B cell (primary cell): ENCODE results near the gene RAP1GAP. TPM values are rescaled to one million over a fixed set of nuclear protein-coding genes. Genes with fewer than 3 reads are reported as not detected.
"Not testable (repeated sequence)": the region's sequence is repeated elsewhere in the genome, so short reads cannot be mapped to it uniquely, and the experiment has no call there.

ENCODE experiments used
- ATAC-seq: fragments of 200-7000 bp; cut with Tn5 transposase; one replicate; pipeline ENCODE4 v1.10.0; 2021; ENCODE audit warnings: low read depth, mild to moderate bottlenecking, moderate number of reproducible peaks, moderate library complexity
- CTCF ChIA-PET: fragments of 350-600 bp; sonication (Branson Sonifier 250); formaldehyde crosslinking; loops from one replicate; lab custom pipeline; 2021; ENCODE audit warnings: antibody characterized with exemption, inconsistent platforms; lab: Charles Lee
- POLR2A ChIA-PET: fragments of 350-600 bp; sonication (Branson Sonifier 250); formaldehyde crosslinking; loops from one replicate; lab custom pipeline; 2021; ENCODE audit warnings: antibody characterized with exemption; lab: Charles Lee
- DNase-seq: peaks from one replicate; pipeline ENCODE4 v3.0.0; 2013
- H2AFZ ChIP-seq: 2 replicates; pipeline ENCODE4 v1.6.1; 2012; ENCODE audit warnings: mild to moderate bottlenecking, low read depth, low read length; ENCODE audit not compliant: insufficient read depth, poor library complexity, severe bottlenecking
- H3K27ac ChIP-seq, 2 donors: 1 replicate in 1 of 2; 2 replicates in 1 of 2; pipeline ENCODE4 v1.5.1; 2012 to 2013; ENCODE audit warnings: low read length in 2 of 2, mild to moderate bottlenecking in 2 of 2, moderate library complexity in 1 of 2
- H3K27me3 ChIP-seq, 4 experiments: fragments of 200-600 bp in 1 of 4; sonication (generic) in 1 of 4; replicated peaks in 1 of 4; 1 replicate in 2 of 4; 2 replicates in 2 of 4; pipeline versions ENCODE4 v1.6.1 to v1.7.0; 2013 to 2016; ENCODE audit warnings: low read length in 3 of 4, mild to moderate bottlenecking in 2 of 4, mixed read lengths in 1 of 4, moderate library complexity in 1 of 4; ENCODE audit not compliant: insufficient read depth in 4 of 4, control insufficient read depth in 3 of 4; ENCODE audit errors: control extremely low read depth in 1 of 4
- H3K36me3 ChIP-seq, 2 experiments: replicated peaks in 1 of 2; 1 replicate in 1 of 2; 2 replicates in 1 of 2; pipeline versions ENCODE4 v1.6.1 to v1.7.1; 2013; ENCODE audit warnings: low read length in 1 of 2; ENCODE audit not compliant: insufficient read depth in 2 of 2, control insufficient read depth in 1 of 2; ENCODE audit errors: control extremely low read depth in 1 of 2, extremely low read depth in 1 of 2
- H3K4me1 ChIP-seq, 2 donors: fragments of 200-600 bp in 1 of 2; sonication (generic) in 1 of 2; 1 replicate in 1 of 2; 2 replicates in 1 of 2; pipeline versions ENCODE4 v1.5.1 to v1.6.1; 2013 to 2017; ENCODE audit warnings: low read length in 2 of 2; ENCODE audit not compliant: control insufficient read depth in 2 of 2, insufficient read depth in 2 of 2
- H3K4me2 ChIP-seq: replicated peaks from 2 replicates; pipeline ENCODE3; 2012; ENCODE audit warnings: mild to moderate bottlenecking, low read depth, low read length; ENCODE audit not compliant: poor library complexity, severe bottlenecking
- H3K4me3 ChIP-seq, 5 experiments: fragments of 200-600 bp in 1 of 5; sonication (generic) in 1 of 5; 1 replicate in 3 of 5; 2 replicates in 2 of 5; pipeline versions ENCODE4 v1.5.1 to v1.7.0; 2011 to 2016; ENCODE audit warnings: low read length in 4 of 5, mild to moderate bottlenecking in 4 of 5, low read depth in 2 of 5, control low read depth in 1 of 5, moderate library complexity in 1 of 5; ENCODE audit not compliant: insufficient read depth in 1 of 5; ENCODE audit errors: control extremely low read depth in 1 of 5, extremely low read depth in 1 of 5
- H3K79me2 ChIP-seq: fragments of 200-600 bp; sonication (generic); one replicate; pipeline ENCODE4 v1.6.0; 2016; ENCODE audit warnings: low read length; ENCODE audit not compliant: control insufficient read depth, insufficient read depth
- H3K9ac ChIP-seq: fragments of 200-600 bp; sonication (generic); 2 replicates; pipeline ENCODE4 v1.6.1; 2017; ENCODE audit warnings: mild to moderate bottlenecking, low read length, moderate library complexity
- H3K9me3 ChIP-seq, 3 donors: one replicate each; pipeline versions ENCODE4 v1.6.1 to v1.7.1; 2013; ENCODE audit warnings: low read length in 2 of 3; ENCODE audit not compliant: control insufficient read depth in 2 of 3, insufficient read depth in 1 of 3; ENCODE audit errors: control extremely low read depth in 1 of 3
- H4K20me1 ChIP-seq: 2 replicates; pipeline ENCODE4 v1.6.0; 2012; ENCODE audit warnings: mild to moderate bottlenecking, low read length; ENCODE audit not compliant: insufficient read depth, control insufficient read depth, poor library complexity, severe bottlenecking
- H3K27ac Mint-ChIP-seq: one replicate; pipeline ENCODE4 v1.8.0; 2021; ENCODE audit warnings: mixed read lengths
- H3K27me3 Mint-ChIP-seq: one replicate; pipeline ENCODE4 v1.8.0; 2021; ENCODE audit warnings: mixed read lengths
- H3K4me1 Mint-ChIP-seq: one replicate; pipeline ENCODE4 v1.8.0; 2021; ENCODE audit warnings: mixed read lengths
- H3K4me3 Mint-ChIP-seq: one replicate; pipeline ENCODE4 v1.8.0; 2021; ENCODE audit warnings: mixed read lengths
- H3K9me3 Mint-ChIP-seq: one replicate; pipeline ENCODE4 v1.8.0; 2022; ENCODE audit warnings: mixed read lengths; ENCODE audit not compliant: insufficient read depth
- EZH2 ChIP-seq: IDR thresholded peaks from 2 replicates; pipeline ENCODE4 v1.6.1; 2012; ENCODE audit warnings: borderline replicate concordance, low read depth, mild to moderate bottlenecking, moderate library complexity, low read length; ENCODE audit not compliant: insufficient read depth, poor library complexity, severe bottlenecking
- WGBS: methylation state at CpG from one replicate; pipeline ENCODE4 v1.1.5; 2013; ENCODE audit warnings: missing lambda C conversion rate; ENCODE audit not compliant: insufficient coverage; 5-methylcytosine and 5-hydroxymethylcytosine counted together
- intact Hi-C: fragments of 100-400 bp; cut with micrococcal nuclease; formaldehyde crosslinking; loops from one replicate; pipeline ENCODE4 v1.10.0; 2022
- polyA plus RNA-seq: library from polyadenylated mRNA; depleted of rRNA; stranded (reverse); fragments of >200 nt; gene quantifications from 2 replicates; pipeline ENCODE4 v1.2.3, GENCODE V29; 2012
- total RNA-seq, 2 donors: library from RNA; stranded (reverse); fragments of 120-200 nt in 1 of 2; gene quantifications; 1 replicate in 1 of 2; 2 replicates in 1 of 2; pipeline versions ENCODE4 v1.2.3 to v1.2.4, GENCODE V29; 2013 to 2022
- TF ChIP-seq, protein P1 (sequence below): fragments of 200-600 bp; IDR thresholded peaks from one replicate; pipeline ENCODE4 v1.8.0; 2022; ENCODE audit warnings: antibody characterized with exemption, mild to moderate bottlenecking

Gene RAP1GAP
- total and polyA plus RNA-seq, 2 donors (not counting 1 experiment from before 2014, with no cell fraction given), result 0.07 to 0.09 TPM

DNA sequence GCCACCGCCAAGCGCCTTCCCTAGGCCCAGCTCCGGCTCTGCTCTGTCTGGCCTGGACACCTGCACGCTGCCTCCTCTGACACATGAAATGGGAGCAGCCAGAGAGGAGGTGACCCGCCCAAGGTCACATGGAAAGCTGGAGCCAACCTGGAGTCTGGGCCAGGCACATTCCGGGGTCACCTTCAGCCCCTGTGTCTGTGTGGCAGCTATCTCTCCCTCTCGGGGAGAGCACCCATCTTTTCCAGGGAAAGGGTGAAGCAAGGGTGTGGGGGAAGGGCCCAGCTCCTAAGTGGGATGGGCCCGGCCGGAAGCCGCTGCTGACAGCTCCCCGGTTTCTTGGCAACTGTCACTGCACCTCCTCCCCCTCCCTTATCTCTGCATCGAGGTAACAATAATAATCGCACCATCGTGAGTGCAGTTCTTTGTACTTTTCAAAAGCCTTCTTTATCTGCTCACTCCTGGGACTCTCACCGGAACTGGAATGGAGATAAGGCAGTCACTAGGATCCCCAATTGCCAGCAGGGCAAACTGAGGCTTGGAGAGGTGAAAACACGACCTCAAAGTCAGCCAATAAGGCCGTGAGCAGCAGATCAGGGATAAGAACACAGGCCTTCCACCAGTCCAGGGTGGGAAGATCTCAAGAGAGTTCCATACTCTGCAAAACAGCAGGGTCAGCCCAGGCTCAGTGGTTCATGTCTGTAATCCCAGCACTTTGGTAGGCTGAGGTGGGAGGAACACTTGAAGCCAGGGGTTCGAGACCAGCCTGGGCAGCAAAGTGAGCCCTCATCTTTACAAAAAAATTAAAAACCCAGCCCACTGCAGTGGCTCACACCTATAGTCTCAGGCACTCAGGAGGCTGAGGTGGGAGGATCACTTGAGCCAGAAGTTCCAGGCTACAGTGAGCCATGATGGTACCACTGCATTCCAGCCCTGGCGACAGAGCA, 36.9 kb downstream of the RAP1GAP start:
- intact Hi-C loops, result no loop called here
- DNase-seq (no peak), ATAC-seq (no peak)
- Mint-ChIP-seq H3K4me3 (no peak overlapping the region), H3K9me3 (no peaks in the 10 kb centered on the region), H3K27me3 (peaks cover 24% of the 10 kb centered on the region), H3K4me1 (no peaks in the 10 kb centered on the region), H3K27ac (no peak overlapping the region)
- H3K36me3 ChIP-seq, result no peaks in the 10 kb centered on the region
- no peak overlapping the region for H3K4me3 ChIP-seq
- POLR2A ChIA-PET, result no interaction called here
- H3K27ac ChIP-seq, result no peak overlapping the region
- H2AFZ ChIP-seq, result no peak overlapping the region
- H3K4me1 ChIP-seq, result no peaks in the 10 kb centered on the region
- no peaks in the 10 kb centered on the region for H3K9me3 ChIP-seq
- no peaks in the 10 kb centered on the region for H3K79me2 ChIP-seq
- WGBS, result 79% methylated on average over 15 of the region's 19 CpGs
- no peak overlapping the region for H3K9ac ChIP-seq
- H4K20me1 ChIP-seq, result no peaks in the 10 kb centered on the region
- H3K4me2 ChIP-seq, result no peak overlapping the region
- TF ChIP-seq, protein P1, sequence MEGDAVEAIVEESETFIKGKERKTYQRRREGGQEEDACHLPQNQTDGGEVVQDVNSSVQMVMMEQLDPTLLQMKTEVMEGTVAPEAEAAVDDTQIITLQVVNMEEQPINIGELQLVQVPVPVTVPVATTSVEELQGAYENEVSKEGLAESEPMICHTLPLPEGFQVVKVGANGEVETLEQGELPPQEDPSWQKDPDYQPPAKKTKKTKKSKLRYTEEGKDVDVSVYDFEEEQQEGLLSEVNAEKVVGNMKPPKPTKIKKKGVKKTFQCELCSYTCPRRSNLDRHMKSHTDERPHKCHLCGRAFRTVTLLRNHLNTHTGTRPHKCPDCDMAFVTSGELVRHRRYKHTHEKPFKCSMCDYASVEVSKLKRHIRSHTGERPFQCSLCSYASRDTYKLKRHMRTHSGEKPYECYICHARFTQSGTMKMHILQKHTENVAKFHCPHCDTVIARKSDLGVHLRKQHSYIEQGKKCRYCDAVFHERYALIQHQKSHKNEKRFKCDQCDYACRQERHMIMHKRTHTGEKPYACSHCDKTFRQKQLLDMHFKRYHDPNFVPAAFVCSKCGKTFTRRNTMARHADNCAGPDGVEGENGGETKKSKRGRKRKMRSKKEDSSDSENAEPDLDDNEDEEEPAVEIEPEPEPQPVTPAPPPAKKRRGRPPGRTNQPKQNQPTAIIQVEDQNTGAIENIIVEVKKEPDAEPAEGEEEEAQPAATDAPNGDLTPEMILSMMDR, result no peak
- TF ChIP-seq EZH2, result no peak
- CTCF ChIA-PET, result no interaction called here
- peaks cover 0 to 18% (median 0%) of the 10 kb centered on the region in 4 experiments for H3K27me3 ChIP-seq

DNA sequence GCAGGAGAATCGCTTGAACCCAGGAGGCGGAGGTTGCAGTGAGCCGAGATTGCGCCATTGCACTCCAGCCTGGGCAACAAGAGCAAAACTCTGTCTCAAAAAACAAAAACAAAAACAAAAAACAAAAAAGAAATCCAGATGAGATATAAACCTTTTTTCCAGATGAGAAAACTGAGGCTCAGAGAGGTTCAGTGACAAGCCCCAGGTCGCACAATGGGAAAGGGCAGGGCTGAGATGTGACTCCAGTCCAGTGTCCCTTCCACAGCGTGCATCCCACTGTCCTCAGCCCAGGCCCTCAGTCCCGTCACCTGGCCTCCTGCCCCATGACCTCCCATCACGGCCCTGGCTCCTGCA, 37.6 kb downstream of the RAP1GAP start:
- peaks cover 0 to 18% (median 0%) of the 10 kb centered on the region in 4 experiments for H3K27me3 ChIP-seq
- H3K4me2 ChIP-seq, H3K9ac ChIP-seq, H3K27ac ChIP-seq, H3K9me3 Mint-ChIP-seq, H3K4me3 Mint-ChIP-seq, H3K79me2 ChIP-seq, intact Hi-C loops, CTCF ChIA-PET, H2AFZ ChIP-seq, H3K4me1 Mint-ChIP-seq, H3K4me3 ChIP-seq, DNase-seq, H3K36me3 ChIP-seq, H4K20me1 ChIP-seq, H3K27ac Mint-ChIP-seq, H3K4me1 ChIP-seq, H3K9me3 ChIP-seq, POLR2A ChIA-PET, ATAC-seq: not testable (repeated sequence)
- H3K27me3 Mint-ChIP-seq, result peaks cover 24% of the 10 kb centered on the region
- WGBS, result 83% methylated on average over 7 of the region's 8 CpGs
